Mucosa of descending colon (tissue), 3 donors: ENCODE data around the gene GFPT2. TPM values are rescaled to one million over a fixed set of nuclear protein-coding genes. Genes with fewer than 3 reads are reported as not detected.

Source experiments
- ATAC-seq: fragments of 200-7000 bp; cut with Tn5 transposase; one replicate; pipeline ENCODE4 v1.9.1; 2020; ENCODE audit warnings: mild to moderate bottlenecking, moderate library complexity
- DNase-seq, 3 donors: peaks; one replicate each; pipeline ENCODE4 v3.0.0-alpha.2; 2020
- H3K36me3 ChIP-seq: fragments of 200-600 bp; one replicate; pipeline ENCODE4 v1.8.0; 2021; ENCODE audit warnings: low read depth, mild to moderate bottlenecking
- H3K4me1 ChIP-seq: fragments of 200-600 bp; one replicate; pipeline ENCODE4 v1.8.0; 2021; ENCODE audit warnings: low read depth, mild to moderate bottlenecking
- H3K4me3 ChIP-seq: fragments of 200-600 bp; one replicate; pipeline ENCODE4 v1.8.0; 2021; ENCODE audit warnings: mild to moderate bottlenecking
- H3K9me3 ChIP-seq: fragments of 200-600 bp; one replicate; pipeline ENCODE4 v1.8.0; 2021; ENCODE audit warnings: mild to moderate bottlenecking
- CTCF ChIP-seq: fragments of 200-600 bp; IDR thresholded peaks from one replicate; pipeline ENCODE4 v1.8.0; 2022; ENCODE audit warnings: antibody characterized with exemption, mild to moderate bottlenecking
- intact Hi-C, 2 donors: fragments of 100-400 bp; cut with DNase I in 1 of 2; cut with micrococcal nuclease in 1 of 2; formaldehyde crosslinking; loops; one replicate each; pipeline versions ENCODE4 v1.11.0 to v1.11.1; 2022; cut with DNase I, micrococcal nuclease
- total RNA-seq, 3 donors: library from RNA; stranded (reverse); fragmentation: NEBNext Ultra II Directional in 2 of 3; extraction: Animal tissue kit (Norgen Biotek cat#: 25700) in 2 of 3; gene quantifications; one replicate each; pipeline versions ENCODE4 v1.2.1 to v1.2.4, GENCODE V29; 2021 to 2023
- donor health status: DM: no; HTN: no; CAD: no; lungs with moderate emphysema.
- donor health status: DM: no; HTN: no; CAD: no.
- donor health status: DM: no; HTN: yes; CAD: no.

Gene GFPT2
- total RNA-seq, 3 donors from 2014 or later = 1.3 to 17.4 (median 7.9) TPM

- ATAC-seq (no peak), DNase-seq (no peak)
- TF ChIP-seq CTCF = no peak
- H3K9me3 ChIP-seq = no peaks in the 10 kb centered on the region
- H3K4me1 ChIP-seq = peaks cover 17% of the 10 kb centered on the region
- no peak overlapping the region for H3K4me3 ChIP-seq
- H3K36me3 ChIP-seq = no peaks in the 10 kb centered on the region
- intact Hi-C loops = no loop called here
Measured at GRCh38 chr5:180349391-180349790, 3.7 kb downstream of the GFPT2 start.

GRCh38 chr5:180348336-180348735 lies 4.8 kb downstream of the GFPT2 start:
- Histone ChIP-seq H3K4me1 (peaks cover 10% of the 10 kb centered on the region), H3K4me3 (no peak overlapping the region), H3K9me3 (no peaks in the 10 kb centered on the region), H3K36me3 (no peaks in the 10 kb centered on the region)
- no peak for DNase-seq
- ATAC-seq = no peak
- no peak for TF ChIP-seq CTCF
- intact Hi-C loops = no loop called here

- Histone ChIP-seq H3K4me1 (peaks cover 5% of the 10 kb centered on the region), H3K9me3 (no peaks in the 10 kb centered on the region), H3K36me3 (no peaks in the 10 kb centered on the region), H3K4me3 (no peak overlapping the region)
- no peak for TF ChIP-seq CTCF
- DNase-seq = no peak
- no peak for ATAC-seq
- intact Hi-C loops = no loop called here
Measured at GRCh38 chr5:180347702-180348101, 5.4 kb downstream of the GFPT2 start.

- no peak for ATAC-seq
- DNase-seq = peak in 1 of 3 donors; percentile 37
- intact Hi-C loops = no loop called here
- H3K4me1 ChIP-seq = no peaks in the 10 kb centered on the region
- no peak overlapping the region for H3K4me3 ChIP-seq
- H3K9me3 ChIP-seq = no peaks in the 10 kb centered on the region
- no peaks in the 10 kb centered on the region for H3K36me3 ChIP-seq
- no peak for TF ChIP-seq CTCF
Measured at GRCh38 chr5:180346358-180346757, 6.8 kb downstream of the GFPT2 start.

- Histone ChIP-seq H3K4me3 (no peak overlapping the region), H3K9me3 (no peaks in the 10 kb centered on the region), H3K36me3 (no peaks in the 10 kb centered on the region), H3K4me1 (no peaks in the 10 kb centered on the region)
- peak in 1 of 3 donors; percentile 2 for DNase-seq
- TF ChIP-seq CTCF = no peak
- intact Hi-C loops = no loop called here
- ATAC-seq = no peak
Measured at GRCh38 chr5:180345781-180346180, 7.4 kb downstream of the GFPT2 start.

DNA sequence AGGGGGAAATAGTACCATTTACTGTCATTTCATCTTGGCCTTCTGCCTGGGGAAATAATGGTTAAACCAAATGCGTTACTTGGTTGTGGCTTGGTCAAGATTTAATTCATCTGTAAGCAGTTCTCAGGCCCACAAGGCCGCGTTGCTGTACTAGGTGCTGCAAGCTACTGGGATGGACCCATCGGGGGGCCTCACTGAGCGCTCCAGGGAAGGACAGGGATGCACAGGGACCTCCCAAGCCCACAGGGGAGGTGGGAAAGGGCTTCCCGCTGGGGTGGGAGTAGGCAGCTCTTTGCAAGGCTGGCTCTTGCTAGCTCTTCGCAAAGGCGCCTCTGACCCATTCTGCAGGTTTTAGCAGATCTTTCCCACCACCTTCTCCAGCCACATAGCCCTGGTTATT lies 8.0 kb downstream of the GFPT2 start:
- no peak for TF ChIP-seq CTCF
- Histone ChIP-seq H3K4me3 (no peak overlapping the region), H3K9me3 (no peaks in the 10 kb centered on the region), H3K36me3 (no peaks in the 10 kb centered on the region), H3K4me1 (no peaks in the 10 kb centered on the region)
- intact Hi-C loops = no loop called here
- DNase-seq = peak in 1 of 3 donors; percentile 32
- no peak for ATAC-seq
